ENCODE results near the gene COLQ. TPM values are rescaled to one million over a fixed set of nuclear protein-coding genes. Genes with fewer than 3 reads are reported as not detected.

COLQ gene
- total RNA-seq, 1 donor from 2014 or later = 0.74 TPM

GRCh38 chr3:15520804-15521572, 518 bp downstream of the COLQ start:
- DNase-seq (ENCODE audit: low spot score) = peak; percentile 62

- DNase-seq (ENCODE audit: low spot score) = peak; percentile 8
Observed at GRCh38 chr3:15520185-15520584, 1.3 kb downstream of the COLQ start.

- DNase-seq (ENCODE audit: low spot score) = no peak
Observed at GRCh38 chr3:15519096-15519495, 2.4 kb downstream of the COLQ start.

DNA sequence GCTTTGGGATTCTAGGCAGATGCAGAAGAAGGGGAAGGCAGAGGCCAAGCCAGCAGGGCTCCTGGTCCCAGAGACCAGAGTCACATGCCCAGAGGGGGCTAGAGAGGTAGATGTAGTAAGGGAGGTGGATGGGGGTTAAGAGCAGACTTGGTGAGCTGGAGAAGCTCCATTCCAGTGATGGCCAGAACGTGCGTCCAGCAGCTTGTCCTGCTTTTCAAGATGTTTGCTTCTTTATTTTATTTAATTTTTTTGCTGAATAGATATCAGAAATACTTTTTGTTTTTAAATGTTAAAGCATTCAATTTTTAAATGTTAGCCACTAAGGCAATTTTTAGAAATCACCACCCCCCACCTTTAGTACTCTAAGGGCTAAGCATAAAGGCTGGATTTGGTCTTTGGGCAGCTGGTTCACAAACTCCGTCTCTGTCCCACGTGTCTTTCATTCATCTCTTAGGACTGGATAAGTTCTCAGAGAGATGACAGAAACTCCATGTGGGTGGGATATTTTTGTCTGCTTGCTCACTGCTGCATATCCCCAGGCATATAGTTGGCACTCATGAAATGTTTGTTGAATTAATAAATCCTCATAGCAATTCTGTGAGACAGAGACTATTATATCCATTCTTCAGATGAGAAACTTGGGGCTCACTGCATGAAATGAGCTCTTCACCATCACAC, 6.7 kb downstream of the COLQ start:
- DNase-seq (ENCODE audit: low spot score) = no peak

DNA sequence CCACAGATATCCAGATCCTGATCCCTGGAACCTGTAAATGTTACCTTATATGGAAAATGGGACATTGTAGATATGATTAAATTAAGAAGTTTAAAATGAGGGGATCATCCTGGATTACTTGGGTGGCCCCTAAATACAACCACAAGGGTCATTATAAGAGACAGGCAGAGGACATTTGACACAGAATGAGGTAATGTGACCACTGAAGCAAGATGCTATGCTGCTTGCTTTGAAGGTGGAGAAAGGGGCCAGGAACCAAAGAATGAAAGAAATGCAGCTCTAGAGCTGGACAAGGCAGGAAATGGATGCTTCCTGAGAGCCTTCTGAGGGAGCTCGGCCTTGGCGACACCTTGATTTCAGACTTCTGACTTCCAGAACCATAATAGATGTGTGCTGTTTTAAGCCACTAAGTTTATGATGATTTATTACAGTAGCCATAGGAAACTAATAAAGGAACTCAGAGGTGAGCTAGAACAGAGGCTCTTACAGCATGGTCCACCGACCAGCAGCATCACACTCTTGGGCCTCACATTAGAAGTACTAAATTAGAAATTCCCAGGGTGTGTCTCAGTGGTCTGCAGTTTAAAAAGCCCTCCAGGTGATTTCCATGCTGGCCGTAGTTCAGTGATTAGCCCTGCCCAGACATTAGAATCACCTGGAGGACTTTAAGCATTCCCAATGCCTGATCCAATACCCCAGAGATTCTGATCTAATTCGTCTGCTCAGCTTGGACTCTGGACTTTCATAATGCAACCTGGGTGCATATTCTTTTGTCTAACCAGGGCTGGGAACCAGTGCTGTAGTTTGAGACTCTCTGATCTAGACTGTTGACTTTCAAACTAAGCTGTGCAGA, 7.5 kb downstream of the COLQ start:
- no peak for DNase-seq (ENCODE audit: low spot score)

DNA sequence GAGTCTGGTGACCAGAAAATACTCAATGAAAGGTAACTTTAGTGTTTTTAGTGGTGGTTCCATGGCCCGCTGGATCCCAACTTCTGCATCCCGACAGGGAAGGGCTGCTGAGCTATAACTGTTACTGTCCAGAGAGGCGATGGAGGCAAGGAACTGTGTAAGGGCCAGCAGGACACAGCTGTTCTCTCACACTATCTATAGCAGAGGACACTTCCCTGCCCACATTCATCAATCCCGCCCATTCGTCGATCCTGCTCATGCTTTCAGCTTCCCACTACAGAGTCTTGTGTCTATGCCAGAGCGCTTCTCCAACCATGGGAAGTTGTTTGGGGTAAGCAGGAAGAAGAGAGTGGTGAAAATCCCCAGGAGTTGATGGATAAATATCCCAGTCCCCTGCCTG, 8.4 kb downstream of the COLQ start:
- no peak for DNase-seq (ENCODE audit: low spot score)

DNA sequence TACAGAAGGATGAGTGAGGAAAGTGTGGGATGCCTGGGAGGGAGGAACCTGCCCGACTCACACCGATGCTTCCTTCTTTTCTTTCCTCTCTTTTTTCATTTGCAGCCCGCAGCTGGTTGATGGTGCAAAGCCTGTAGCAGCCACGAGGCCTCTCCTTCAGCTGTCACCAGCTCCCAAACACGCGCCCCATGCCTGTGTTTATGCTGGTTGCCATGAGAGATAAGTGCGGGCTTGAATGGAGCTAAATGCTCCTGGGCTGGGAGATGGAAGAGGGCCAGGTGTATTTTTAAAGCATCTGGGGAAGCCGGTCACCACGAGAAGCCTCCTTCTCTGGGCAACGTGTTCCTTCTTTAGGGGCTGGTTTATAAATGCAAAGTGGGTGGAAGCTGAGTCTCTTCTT, 9.3 kb downstream of the COLQ start:
- DNase-seq (ENCODE audit: low spot score) = no peak

DNA sequence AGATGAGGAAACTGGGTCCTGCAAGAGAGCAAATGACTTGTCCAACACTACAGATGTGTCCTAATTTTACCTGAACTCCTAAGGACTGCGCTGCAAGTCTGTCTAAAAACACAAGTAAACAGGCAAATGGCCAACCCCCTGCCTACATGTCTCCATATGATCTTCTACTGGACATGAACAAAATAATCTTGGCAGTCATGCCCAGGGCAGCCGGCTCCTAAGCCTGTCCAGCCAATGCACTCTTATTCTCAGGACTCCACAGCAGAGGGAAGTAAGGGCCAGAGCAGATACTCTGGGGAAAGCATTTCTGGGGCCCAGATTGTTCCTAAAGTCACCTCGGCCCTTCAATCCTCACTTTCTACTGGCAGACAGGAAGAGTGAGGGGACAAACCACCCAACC, 10.3 kb downstream of the COLQ start:
- DNase-seq (ENCODE audit: low spot score) = no peak

GRCh38 chr3:15510493-15510892, 11.0 kb downstream of the COLQ start:
- no peak for DNase-seq (ENCODE audit: low spot score)

DNA sequence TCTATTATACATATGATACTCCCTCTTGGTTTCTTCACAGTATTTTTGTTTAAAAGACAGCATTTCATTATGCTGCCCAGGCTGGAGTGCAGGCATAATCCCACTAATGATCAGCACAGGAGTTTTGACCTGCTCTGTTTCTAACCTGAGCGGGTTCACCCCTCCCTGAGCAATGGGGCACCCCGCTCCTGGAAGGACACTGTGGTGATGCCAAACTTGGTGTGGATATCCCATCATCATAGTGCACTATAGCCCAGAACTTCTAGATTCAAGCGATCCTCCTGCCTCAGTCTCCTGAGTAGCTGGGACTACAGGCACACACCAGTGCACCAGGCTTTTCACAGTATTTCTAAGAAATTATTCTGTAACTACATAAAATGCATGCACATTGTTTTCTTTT, 14.9 kb downstream of the COLQ start:
- peak; percentile 55 for DNase-seq (ENCODE audit: low spot score)

DNA sequence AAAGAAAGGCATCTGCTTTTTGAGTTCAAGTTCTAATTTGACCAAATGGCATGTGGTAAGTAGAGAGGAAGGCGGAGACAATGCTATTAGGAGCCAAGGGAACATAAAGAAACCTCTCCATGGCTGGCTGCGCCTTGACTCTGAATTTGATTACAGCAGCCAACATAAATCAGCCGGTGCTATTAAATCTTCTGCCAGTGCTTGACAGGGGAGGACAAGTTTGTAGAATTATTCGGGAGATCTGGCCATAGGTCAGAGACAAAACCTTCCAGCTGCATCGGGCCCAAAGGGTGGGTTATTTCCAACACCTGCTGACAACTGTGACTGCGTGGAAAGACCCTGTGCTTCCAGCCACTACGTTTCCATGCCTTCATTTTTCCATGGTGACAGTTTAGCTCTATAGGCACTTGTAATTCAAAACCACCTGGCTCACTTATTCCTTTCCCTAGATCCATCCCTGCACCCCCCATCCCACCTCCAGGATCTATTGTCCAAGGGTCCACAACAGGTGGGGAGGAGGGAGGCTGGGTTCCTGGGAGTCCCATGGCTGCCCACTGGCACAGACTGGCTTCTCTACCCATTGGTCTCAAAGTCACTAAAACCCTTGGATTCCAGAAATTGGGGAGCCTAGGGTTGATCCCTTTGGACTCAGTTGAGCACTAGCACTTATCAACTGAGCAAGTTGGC, 15.9 kb downstream of the COLQ start:
- peak; percentile 81 for DNase-seq (ENCODE audit: low spot score)

DNA sequence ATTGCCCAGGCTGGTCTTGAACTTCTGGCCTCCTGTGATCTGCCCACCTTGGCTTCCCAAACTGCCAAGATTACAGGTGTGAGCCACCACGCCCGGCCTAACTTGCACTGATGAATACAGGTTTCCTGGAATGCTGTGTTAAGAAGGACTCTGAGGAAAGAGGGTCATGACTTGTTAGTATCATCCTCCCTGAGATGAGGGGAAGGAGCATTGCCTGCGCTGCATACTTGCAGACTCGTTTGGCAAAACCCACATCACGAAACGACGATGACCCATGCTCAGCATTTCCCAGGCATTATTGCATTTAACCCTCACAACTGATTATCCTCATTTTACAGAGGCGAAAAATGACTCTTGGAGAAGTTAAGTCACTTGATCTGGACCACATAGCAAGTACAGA, 18.9 kb downstream of the COLQ start:
- peak; percentile 47 for DNase-seq (ENCODE audit: low spot score)

DNA sequence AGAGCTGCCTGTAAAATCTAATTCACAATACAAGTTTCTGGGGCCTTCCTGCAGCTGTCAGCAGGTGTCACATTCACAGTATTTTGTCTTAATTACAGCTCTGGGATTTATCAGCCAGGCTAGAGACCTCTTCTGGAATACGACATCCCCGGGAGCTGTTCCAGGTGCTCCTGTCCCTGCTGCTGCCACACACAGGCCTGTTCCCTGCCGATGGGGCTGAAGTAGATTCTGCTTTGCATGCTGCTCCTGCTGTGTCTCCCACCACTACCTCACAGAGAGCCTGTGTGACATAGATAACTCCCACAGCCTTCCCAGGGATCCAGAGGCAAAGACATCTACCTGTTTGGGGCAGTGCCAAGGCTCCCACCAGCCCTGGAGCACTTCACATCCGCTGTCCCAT, 20.4 kb downstream of the COLQ start:
- DNase-seq (ENCODE audit: low spot score) = peak; percentile 65

DNA sequence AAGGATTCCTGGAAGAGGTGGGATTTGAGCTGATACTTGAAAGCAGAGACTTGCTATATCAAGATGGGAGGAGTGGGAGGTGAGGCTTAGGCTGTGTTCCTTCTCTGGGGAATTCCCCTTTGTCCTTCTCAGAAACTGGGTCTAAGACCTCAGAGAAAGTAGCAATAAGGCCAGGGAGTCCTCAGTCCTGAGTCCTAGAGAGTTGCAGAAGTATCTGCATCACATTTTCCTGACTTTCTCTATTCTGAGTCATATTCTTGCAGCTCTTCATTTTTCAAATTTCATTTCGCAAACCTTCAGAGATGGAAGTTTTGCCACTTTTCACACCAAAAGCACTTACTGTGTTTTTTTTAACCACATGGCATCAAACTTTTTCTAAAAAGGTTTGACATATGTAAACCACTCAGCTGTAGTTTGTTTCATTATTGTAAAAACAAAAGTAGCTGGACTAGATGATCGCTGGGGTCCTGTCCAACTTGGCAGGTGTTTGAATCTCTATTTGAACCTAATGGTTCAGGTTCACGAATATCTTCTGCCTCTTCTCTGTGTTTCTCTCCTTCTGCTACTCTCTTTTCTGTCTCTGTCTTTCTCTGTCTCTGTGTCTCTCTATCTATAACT, 21.3 kb downstream of the COLQ start:
- DNase-seq (ENCODE audit: low spot score) = no peak

- DNase-seq (ENCODE audit: low spot score) = peak; percentile 16
Observed at GRCh38 chr3:15499536-15499935, 22.0 kb downstream of the COLQ start.

DNA sequence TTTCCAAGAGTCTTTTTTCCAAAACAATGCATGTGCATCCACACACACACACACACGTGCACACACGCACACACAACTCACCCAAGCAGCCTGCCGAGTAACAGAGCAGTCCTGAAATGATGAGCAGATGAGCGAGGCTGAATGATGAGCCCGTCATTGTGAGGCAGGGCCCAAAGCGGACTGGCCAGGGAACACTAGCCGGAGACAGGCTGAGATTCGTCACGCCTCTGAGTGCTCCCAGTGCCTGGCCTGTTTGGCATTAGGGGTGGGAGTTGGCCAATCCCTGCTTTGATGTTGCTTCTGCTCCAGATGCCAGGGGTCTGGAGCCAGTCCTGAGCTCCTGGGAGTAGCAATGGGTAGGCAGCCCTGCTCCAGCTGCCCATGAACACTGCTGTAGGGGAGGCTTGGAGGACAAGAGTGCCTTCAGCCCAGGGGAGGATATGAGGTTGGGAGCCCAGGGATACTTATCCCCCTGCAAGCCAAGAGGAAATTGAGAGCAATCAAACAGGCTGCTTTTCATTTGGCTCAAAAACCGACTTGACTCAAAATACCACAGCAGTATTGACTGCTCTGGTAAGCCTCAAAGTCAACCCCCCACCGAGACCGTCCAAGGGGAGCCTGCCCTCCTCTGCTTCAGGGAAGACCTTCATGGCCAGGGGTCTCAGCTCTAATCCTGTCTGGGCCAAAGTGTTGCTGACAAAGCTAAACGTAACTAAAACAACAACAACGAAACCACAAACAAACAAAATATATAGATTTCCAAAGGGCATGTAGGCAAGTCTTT, 22.9 kb downstream of the COLQ start:
- DNase-seq (ENCODE audit: low spot score) = peak; percentile 88

DNA sequence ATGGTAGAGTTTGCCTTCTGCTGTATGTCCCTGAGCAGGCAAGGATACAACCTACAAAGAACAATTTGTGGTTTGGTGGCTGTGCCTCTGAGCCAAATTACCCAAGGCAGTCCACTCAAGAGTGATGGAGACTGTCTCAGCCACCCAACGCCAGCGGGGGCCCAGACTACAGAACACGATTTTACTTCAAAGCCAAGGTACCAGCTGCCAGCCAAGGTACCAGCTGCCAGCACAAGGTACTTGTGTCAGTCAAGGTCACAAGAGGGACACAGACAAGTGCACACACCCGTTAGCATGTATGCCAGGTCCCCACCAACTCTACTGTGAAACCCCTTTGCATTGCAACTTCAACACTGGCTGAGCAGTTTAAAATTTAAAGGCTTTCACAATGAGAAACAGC, 23.5 kb downstream of the COLQ start:
- peak; percentile 78 for DNase-seq (ENCODE audit: low spot score)

DNA sequence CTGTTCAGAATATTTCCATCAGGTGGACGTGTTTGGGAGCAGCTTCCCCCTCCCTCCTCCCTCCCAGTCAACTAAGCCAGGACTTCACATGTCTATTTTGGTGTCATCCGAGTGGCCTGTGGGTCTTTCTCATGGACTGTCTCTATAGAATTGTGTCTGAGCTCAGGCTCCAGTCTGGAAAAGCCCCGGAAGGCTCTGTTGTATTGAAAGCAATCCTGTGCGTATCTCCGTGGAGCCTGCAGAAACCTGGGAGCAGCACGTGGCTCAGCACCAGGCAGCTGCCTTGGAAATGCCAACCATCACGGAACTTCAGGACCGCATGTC, 25.2 kb downstream of the COLQ start:
- DNase-seq (ENCODE audit: low spot score) = peak; percentile 41

DNA sequence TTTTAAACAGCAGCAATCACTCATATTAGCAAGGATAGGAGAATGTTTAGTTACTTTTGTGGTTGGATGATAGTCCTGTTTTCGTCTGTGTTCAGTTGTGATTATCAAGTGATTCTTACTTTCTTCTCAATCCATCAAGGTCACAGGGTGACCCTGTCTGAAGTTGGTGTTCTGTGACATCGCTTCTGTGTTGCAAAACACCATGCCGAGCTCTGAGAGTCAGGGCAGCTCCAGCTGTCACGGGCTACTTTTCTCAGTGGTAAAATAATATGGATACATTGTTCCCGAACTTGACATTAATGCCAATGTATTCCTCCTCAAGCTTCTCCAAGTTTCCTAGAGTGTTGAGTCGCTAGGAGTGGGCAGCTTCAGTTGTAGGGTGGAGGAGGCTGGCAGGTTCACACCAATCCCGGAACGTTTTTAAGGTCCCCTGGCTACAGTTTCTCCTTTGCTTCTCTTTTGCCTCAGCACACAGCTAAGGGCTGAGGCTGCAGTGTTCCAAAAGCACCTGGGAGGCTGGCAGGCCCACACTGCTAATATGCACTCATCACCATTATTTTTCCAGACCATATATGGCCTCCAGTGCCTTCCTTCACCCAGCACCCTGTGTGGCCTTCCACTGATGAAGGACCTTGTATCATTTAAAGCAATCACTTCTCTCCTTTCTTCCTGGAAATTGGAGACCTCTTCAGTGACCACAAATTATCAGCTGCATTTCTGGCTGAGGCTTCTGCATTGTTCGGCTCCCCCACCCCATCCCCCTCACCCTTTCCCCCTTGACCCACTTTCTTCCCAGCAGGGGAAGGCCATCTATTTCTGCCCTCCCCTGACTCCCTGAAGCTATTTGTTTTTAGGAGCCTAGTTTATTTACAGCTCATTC, 25.8 kb downstream of the COLQ start:
- DNase-seq (ENCODE audit: low spot score) = peak; percentile 41
